GM12874 (cell line): ENCODE measurements around the gene MYZAP.

Source experiments
- TF ChIP-seq, protein P1 (sequence below): IDR thresholded peaks from 2 replicates; pipeline ENCODE4 v1.5.1; 2011; ENCODE audit warnings: low read depth, mild to moderate bottlenecking, control low read depth, low read length, moderate library complexity; ENCODE audit not compliant: insufficient read depth

The MYZAP gene

DNA sequence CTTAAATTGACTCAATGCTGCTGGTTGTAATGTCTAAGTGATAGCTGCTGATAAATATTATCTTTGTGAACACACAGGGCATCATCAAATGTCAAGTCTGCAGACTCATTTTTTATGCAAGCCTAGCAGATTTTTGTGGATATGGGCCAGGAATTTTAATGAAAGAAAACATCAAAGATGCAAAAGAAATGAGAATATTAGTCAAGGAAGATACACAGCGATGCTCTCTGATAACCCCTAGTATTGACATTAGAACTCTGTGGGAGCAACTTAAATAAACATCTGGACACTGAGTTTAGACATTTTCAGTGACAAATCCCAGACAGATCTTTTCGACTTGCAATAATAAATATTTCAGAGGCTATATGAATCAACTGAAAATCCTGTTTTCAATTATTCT lies 143.2 kb downstream of the MYZAP start:
- TF ChIP-seq, protein P1, sequence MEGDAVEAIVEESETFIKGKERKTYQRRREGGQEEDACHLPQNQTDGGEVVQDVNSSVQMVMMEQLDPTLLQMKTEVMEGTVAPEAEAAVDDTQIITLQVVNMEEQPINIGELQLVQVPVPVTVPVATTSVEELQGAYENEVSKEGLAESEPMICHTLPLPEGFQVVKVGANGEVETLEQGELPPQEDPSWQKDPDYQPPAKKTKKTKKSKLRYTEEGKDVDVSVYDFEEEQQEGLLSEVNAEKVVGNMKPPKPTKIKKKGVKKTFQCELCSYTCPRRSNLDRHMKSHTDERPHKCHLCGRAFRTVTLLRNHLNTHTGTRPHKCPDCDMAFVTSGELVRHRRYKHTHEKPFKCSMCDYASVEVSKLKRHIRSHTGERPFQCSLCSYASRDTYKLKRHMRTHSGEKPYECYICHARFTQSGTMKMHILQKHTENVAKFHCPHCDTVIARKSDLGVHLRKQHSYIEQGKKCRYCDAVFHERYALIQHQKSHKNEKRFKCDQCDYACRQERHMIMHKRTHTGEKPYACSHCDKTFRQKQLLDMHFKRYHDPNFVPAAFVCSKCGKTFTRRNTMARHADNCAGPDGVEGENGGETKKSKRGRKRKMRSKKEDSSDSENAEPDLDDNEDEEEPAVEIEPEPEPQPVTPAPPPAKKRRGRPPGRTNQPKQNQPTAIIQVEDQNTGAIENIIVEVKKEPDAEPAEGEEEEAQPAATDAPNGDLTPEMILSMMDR = no peak
